Measurements from ENCODE around the gene PLPPR3.

DNA sequence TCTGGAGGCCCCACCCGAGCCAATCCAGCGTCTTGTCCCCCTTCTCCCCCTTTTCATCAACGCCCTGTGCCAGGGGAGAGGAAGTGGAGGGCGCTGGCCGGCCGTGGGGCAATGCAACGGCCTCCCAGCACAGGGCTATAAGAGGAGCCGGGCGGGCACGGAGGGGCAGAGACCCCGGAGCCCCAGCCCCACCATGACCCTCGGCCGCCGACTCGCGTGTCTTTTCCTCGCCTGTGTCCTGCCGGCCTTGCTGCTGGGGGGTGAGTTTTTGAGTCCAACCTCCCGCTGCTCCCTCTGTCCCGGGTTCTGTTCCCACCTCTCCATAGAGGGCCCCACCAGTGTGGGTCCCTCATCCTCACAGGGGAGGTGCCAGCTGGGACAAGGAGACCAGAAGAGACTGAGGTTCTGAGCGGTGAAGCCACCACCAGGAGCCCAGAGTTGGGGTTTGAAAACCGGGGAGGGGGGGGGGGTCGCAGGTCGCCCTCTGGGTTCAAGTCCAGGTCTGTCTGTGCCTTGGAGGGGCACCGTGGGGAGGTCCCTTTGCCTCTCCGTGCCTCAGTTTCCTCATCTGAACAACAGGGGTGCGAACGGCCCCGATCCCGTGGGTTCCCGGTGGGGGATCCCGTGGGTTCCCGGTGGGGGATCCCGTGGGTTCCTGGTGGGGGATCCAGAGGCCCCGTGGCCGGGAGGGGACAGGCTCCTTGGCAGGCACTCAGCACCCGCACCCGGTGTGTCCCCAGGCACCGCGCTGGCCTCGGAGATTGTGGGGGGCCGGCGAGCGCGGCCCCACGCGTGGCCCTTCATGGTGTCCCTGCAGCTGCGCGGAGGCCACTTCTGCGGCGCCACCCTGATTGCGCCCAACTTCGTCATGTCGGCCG lies 30.6 kb upstream of the PLPPR3 start, which contains the start of gene ELANE:
- TF ChIP-seq, protein P1, sequence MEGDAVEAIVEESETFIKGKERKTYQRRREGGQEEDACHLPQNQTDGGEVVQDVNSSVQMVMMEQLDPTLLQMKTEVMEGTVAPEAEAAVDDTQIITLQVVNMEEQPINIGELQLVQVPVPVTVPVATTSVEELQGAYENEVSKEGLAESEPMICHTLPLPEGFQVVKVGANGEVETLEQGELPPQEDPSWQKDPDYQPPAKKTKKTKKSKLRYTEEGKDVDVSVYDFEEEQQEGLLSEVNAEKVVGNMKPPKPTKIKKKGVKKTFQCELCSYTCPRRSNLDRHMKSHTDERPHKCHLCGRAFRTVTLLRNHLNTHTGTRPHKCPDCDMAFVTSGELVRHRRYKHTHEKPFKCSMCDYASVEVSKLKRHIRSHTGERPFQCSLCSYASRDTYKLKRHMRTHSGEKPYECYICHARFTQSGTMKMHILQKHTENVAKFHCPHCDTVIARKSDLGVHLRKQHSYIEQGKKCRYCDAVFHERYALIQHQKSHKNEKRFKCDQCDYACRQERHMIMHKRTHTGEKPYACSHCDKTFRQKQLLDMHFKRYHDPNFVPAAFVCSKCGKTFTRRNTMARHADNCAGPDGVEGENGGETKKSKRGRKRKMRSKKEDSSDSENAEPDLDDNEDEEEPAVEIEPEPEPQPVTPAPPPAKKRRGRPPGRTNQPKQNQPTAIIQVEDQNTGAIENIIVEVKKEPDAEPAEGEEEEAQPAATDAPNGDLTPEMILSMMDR (IDR thresholded peaks at IDR 0.05) = no peak
- TF ChIP-seq POLR2A (IDR thresholded peaks at IDR 0.05) = no peak

Measured in suprapubic skin (tissue), 3 donors.